Neural progenitor cell (in vitro differentiated cells): ENCODE results near the gene DDX50. TPM values are rescaled to one million over a fixed set of nuclear protein-coding genes. Genes with fewer than 3 reads are reported as not detected.
A peak's percentile ranks its signal among the peaks of the same experiment; 100 is the strongest.

Experiments
- DNase-seq: peaks from one replicate; pipeline ENCODE4 v3.0.0-alpha.2; 2016; ENCODE audit warnings: low spot score
- H2AFZ ChIP-seq: fragments of 200-600 bp; sonication (generic); replicated peaks from 2 replicates; pipeline ENCODE4 v1.6.1; 2016; ENCODE audit warnings: antibody characterized with exemption
- H3F3A ChIP-seq: fragments of 200-600 bp; sonication (generic); 2 replicates; pipeline ENCODE4 v1.6.1; 2016; ENCODE audit warnings: antibody characterized with exemption, low read depth
- H3K27ac ChIP-seq: fragments of 200-600 bp; sonication (generic); 2 replicates; pipeline ENCODE4 v1.5.1; 2016; ENCODE audit warnings: mild to moderate bottlenecking
- H3K27me3 ChIP-seq: fragments of 200-600 bp; sonication (generic); 2 replicates; pipeline ENCODE4 v1.6.1; 2016; ENCODE audit warnings: mild to moderate bottlenecking, moderate library complexity
- H3K36me3 ChIP-seq: fragments of 200-600 bp; sonication (generic); 2 replicates; pipeline ENCODE4 v1.5.1; 2016
- H3K4me1 ChIP-seq: fragments of 200-600 bp; sonication (generic); 2 replicates; pipeline ENCODE4 v1.6.1; 2016; ENCODE audit warnings: mixed run types
- H3K4me2 ChIP-seq: fragments of 200-600 bp; sonication (generic); 2 replicates; pipeline ENCODE4 v1.6.1; 2016
- H3K4me3 ChIP-seq: fragments of 200-600 bp; sonication (generic); 2 replicates; pipeline ENCODE4 v1.5.1; 2016
- H3K79me2 ChIP-seq: fragments of 200-600 bp; sonication (generic); 2 replicates; pipeline ENCODE4 v1.6.1; 2016; ENCODE audit warnings: low read depth
- H3K9ac ChIP-seq: fragments of 200-600 bp; sonication (generic); 2 replicates; pipeline ENCODE4 v1.6.1; 2016
- H3K9me3 ChIP-seq: fragments of 200-600 bp; sonication (generic); 2 replicates; pipeline ENCODE4 v1.5.1; 2016; ENCODE audit warnings: low read depth
- H4K20me1 ChIP-seq: fragments of 200-600 bp; sonication (generic); 2 replicates; pipeline ENCODE4 v1.6.1; 2016; ENCODE audit warnings: low read depth
- H3K27ac Mint-ChIP-seq: 3 replicates; pipeline ENCODE4 v1.8.0; 2021; ENCODE audit warnings: mixed read lengths
- H3K27me3 Mint-ChIP-seq: 2 replicates; pipeline ENCODE4 v1.8.0; 2022; ENCODE audit warnings: low read depth, mild to moderate bottlenecking, inconsistent platforms, moderate library complexity, mixed read lengths; ENCODE audit not compliant: insufficient read depth
- H3K36me3 Mint-ChIP-seq: 3 replicates; pipeline ENCODE4 v1.8.0; 2021; ENCODE audit warnings: mixed read lengths
- H3K4me1 Mint-ChIP-seq: 3 replicates; pipeline ENCODE4 v1.8.0; 2021; ENCODE audit warnings: mixed read lengths
- H3K4me3 Mint-ChIP-seq: 3 replicates; pipeline ENCODE4 v1.8.0; 2021; ENCODE audit warnings: mild to moderate bottlenecking, moderate library complexity, mixed read lengths
- H3K9me3 Mint-ChIP-seq: 3 replicates; pipeline ENCODE4 v1.8.0; 2020; ENCODE audit warnings: mixed read lengths
- EZH2 ChIP-seq: fragments of 200-600 bp; sonication (generic); IDR thresholded peaks from 2 replicates; pipeline ENCODE4 v1.6.1; 2017; ENCODE audit warnings: antibody characterized with exemption, mild to moderate bottlenecking, moderate library complexity
- EZH2phosphoT487 ChIP-seq: fragments of 200-600 bp; sonication (generic); IDR thresholded peaks from 2 replicates; pipeline ENCODE4 v1.6.1; 2017; ENCODE audit warnings: antibody characterized with exemption
- small RNA-seq: library from RNA; depleted of rRNA; stranded (forward); fragments of <200 nt; gene quantifications from one replicate; pipeline ENCODE3, GENCODE V24; 2015
- total RNA-seq: library from RNA; depleted of rRNA; stranded (reverse); fragments of >200 nt; gene quantifications from 2 replicates; pipeline ENCODE4 v1.2.3, GENCODE V29; 2015; ENCODE audit warnings: low replicate concordance
- TF ChIP-seq, protein P1 (sequence below): fragments of 200-600 bp; sonication (generic); IDR thresholded peaks from 2 replicates; pipeline ENCODE4 v1.5.1; 2017; ENCODE audit warnings: antibody characterized with exemption, mild to moderate bottlenecking

Gene DDX50
- total RNA-seq, 1 donor from 2014 or later = 110 TPM

DNA sequence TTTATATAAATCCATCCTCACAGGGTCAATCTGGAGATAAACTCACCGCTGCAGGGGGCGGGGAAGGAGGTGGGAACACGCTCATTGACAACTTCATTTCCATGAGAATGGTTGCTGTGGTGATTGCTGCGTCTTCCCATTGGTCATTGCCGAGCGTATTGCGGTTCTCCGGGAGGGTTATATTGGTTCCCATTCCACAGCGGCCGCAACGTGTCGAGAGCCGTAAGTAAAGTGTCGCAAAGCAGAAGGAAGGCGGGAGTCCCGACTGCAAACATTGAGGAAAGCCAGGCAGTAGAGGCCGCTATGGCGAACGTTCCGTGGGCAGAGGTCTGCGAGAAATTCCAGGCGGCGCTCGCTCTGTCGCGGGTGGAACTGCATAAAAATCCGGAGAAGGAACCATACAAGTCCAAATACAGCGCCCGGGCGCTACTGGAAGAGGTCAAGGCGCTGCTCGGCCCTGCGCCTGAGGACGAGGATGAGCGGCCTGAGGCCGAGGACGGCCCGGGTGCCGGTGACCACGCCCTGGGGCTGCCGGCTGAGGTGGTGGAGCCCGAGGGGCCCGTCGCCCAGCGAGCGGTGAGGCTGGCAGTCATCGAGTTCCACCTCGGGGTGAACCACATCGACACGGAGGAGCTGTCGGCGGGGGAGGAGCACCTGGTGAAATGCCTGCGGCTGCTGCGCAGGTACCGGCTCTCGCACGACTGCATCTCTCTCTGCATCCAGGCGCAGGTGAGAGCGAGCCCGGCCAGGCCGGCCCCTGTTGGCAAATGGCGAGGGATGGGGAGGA lies 87.6 kb downstream of the DDX50 start, which contains the start of gene KIFBP:
Gene KIFBP, plus strand, starts transcription at position 274 of the 787 bp plus-strand sequence. Its CDS starts 30 bp downstream, at position 304.
- Histone ChIP-seq H3K4me2 (peak within 1 kb of the TSS; percentile 93), H3K9me3 (no peaks in the 10 kb centered on the region), H2AFZ (peak within 1 kb of the TSS; percentile 93), H3K36me3 (no peaks in the 10 kb centered on the region), H3K4me1 (peaks cover 5% of the 10 kb centered on the region), H3F3A (peaks cover 15% of the 10 kb centered on the region), H3K4me3 (peak within 1 kb of the TSS; percentile 74), H3K27ac (no peak within 1 kb of the TSS), H3K9ac (peak within 1 kb of the TSS; percentile 35), H4K20me1 (peaks cover 6% of the 10 kb centered on the region), H3K79me2 (peaks cover 50% of the 10 kb centered on the region), H3K27me3 (no peaks in the 10 kb centered on the region)
- H3K4me1 Mint-ChIP-seq = peaks cover 32% of the 10 kb centered on the region
- no peaks in the 10 kb centered on the region for H3K27me3 Mint-ChIP-seq
- TF ChIP-seq, protein P1, sequence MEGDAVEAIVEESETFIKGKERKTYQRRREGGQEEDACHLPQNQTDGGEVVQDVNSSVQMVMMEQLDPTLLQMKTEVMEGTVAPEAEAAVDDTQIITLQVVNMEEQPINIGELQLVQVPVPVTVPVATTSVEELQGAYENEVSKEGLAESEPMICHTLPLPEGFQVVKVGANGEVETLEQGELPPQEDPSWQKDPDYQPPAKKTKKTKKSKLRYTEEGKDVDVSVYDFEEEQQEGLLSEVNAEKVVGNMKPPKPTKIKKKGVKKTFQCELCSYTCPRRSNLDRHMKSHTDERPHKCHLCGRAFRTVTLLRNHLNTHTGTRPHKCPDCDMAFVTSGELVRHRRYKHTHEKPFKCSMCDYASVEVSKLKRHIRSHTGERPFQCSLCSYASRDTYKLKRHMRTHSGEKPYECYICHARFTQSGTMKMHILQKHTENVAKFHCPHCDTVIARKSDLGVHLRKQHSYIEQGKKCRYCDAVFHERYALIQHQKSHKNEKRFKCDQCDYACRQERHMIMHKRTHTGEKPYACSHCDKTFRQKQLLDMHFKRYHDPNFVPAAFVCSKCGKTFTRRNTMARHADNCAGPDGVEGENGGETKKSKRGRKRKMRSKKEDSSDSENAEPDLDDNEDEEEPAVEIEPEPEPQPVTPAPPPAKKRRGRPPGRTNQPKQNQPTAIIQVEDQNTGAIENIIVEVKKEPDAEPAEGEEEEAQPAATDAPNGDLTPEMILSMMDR = peak; percentile 66
- no peak for TF ChIP-seq EZH2phosphoT487
- no peaks in the 10 kb centered on the region for H3K9me3 Mint-ChIP-seq
- peak within 1 kb of the TSS; percentile 97 for H3K27ac Mint-ChIP-seq
- peaks cover 1% of the 10 kb centered on the region for H3K36me3 Mint-ChIP-seq
- peak; percentile 98 for DNase-seq
- peak within 1 kb of the TSS; percentile 99 for H3K4me3 Mint-ChIP-seq

DNA sequence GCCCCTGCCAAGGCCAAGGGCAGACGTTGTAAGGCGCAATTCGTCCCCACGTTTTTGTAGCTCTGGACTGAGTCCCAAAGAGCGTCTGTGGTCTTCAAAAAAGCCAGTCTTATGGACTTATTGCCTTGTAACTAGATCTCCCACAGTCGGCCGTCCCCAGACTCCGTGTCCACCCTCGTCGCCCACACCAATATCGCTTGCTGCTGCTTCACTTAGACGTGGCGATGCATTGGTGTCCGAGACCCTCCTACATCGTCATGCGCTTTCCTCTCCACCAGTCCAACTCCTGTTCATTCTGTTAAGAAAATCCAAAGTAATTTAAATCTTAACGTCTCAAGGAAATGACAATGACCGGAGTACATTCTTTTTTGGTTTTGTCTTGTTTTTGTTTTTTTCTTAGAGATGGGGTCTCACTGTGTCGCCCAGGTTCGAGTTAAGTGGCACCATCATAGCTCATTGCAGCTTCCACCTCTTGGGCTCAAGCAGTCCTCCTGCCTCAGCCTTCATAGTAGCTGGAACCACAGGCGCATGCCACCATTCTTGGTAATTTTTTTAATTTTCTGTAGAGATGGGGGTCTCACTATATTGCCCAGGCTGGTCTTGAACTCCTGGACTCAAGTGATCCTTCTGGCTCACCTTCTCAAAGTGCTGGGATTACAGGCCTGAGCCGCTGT lies 88.3 kb downstream of the DDX50 start:
- H3K9me3 ChIP-seq = no peaks in the 10 kb centered on the region
- TF ChIP-seq, protein P1 = no peak
- no peak for TF ChIP-seq EZH2
- no peak for TF ChIP-seq EZH2phosphoT487
- peak overlapping the region; percentile 74 for H3K4me3 ChIP-seq
- peaks cover 57% of the 10 kb centered on the region for H3K79me2 ChIP-seq
- Mint-ChIP-seq H3K27me3 (no peaks in the 10 kb centered on the region), H3K9me3 (no peaks in the 10 kb centered on the region), H3K4me3 (peak overlapping the region; percentile 99), H3K27ac (peak overlapping the region; percentile 16), H3K4me1 (peaks cover 32% of the 10 kb centered on the region), H3K36me3 (peaks cover 1% of the 10 kb centered on the region)
- peaks cover 5% of the 10 kb centered on the region for H3K4me1 ChIP-seq
- peak overlapping the region; percentile 93 for H2AFZ ChIP-seq
- DNase-seq = no peak
- H3K4me2 ChIP-seq = peak overlapping the region; percentile 93
- H3K27me3 ChIP-seq = no peaks in the 10 kb centered on the region
- peak overlapping the region; percentile 35 for H3K9ac ChIP-seq
- peaks cover 15% of the 10 kb centered on the region for H3F3A ChIP-seq
- no peak overlapping the region for H3K27ac ChIP-seq
- H4K20me1 ChIP-seq = peaks cover 6% of the 10 kb centered on the region
- H3K36me3 ChIP-seq = no peaks in the 10 kb centered on the region

DNA sequence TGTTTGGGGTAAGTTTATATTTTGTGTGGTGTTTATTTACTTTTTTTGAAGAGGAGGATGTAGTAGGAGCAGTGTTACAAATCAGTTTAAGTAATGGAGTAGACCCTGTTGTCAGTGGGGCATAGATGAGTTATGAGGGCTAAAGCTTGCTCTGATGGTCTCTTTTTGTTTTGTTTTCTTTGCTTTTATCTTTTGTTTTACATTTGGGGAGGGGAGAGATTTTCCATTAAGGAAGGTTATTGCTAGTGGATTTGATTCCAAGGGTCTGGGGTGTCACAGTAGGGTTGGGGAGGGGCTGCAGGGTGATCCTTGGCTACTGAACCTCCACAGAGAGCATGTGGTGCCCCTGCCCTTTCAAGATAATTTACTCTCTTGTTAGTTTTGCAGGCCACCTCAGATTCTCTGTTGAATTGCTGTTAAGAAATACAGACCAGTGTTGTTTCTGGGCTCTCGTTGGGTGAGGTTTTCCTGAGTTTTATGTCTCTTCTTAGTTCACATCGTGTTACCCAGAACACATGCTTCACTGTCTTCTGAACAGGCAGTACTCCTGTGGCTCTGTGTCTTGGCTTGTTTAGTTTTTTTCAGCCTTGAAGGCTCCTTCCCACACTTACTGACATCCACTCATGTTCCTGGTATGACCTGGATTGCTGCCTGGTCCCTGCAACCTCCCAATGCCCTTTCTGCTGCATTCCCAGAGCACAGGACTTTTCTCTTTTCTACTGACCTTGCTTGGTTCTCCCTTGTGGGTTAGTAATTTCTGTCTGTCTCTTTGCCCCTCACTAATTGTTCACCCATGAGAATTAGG lies 91.7 kb downstream of the DDX50 start:
- Mint-ChIP-seq H3K4me3 (no peak overlapping the region), H3K27ac (no peak overlapping the region), H3K4me1 (peaks cover 29% of the 10 kb centered on the region), H3K9me3 (no peaks in the 10 kb centered on the region), H3K36me3 (peaks cover 3% of the 10 kb centered on the region), H3K27me3 (no peaks in the 10 kb centered on the region)
- Histone ChIP-seq H3K36me3 (no peaks in the 10 kb centered on the region), H3K4me3 (no peak overlapping the region), H4K20me1 (peaks cover 6% of the 10 kb centered on the region), H3K9ac (no peak overlapping the region), H2AFZ (no peak overlapping the region), H3K9me3 (no peaks in the 10 kb centered on the region), H3K4me1 (peaks cover 5% of the 10 kb centered on the region), H3F3A (no peaks in the 10 kb centered on the region), H3K79me2 (peaks cover 91% of the 10 kb centered on the region), H3K27ac (no peak overlapping the region), H3K27me3 (no peaks in the 10 kb centered on the region), H3K4me2 (no peak overlapping the region)
- DNase-seq = no peak
- no peak for TF ChIP-seq EZH2
- TF ChIP-seq, protein P1 = no peak
- TF ChIP-seq EZH2phosphoT487 = no peak

Small RNA genes within 50 kb of the gene (small RNA-seq; reads per million reads assigned to genes)
- gene RNU6-571P = not detected

Other genes with a start within 250 kb of the DDX50 start
- 92.7 and 141 TPM in 2 replicates for gene CCAR1, start 180.1 kb upstream of the DDX50 start, total RNA-seq
- gene STOX1, start 73.8 kb upstream of the DDX50 start, total RNA-seq = 35.9 and 53.9 TPM in 2 replicates
- gene DDX21, start 54.9 kb downstream of the DDX50 start, total RNA-seq = 51.2 and 69.9 TPM in 2 replicates
- gene KIFBP, start 87.5 kb downstream of the DDX50 start, total RNA-seq = 27.3 and 44.9 TPM in 2 replicates
- gene SRGN, start 186.8 kb downstream of the DDX50 start, total RNA-seq = not detected in 2 replicates
- 35.7 and 56.0 TPM in 2 replicates for gene VPS26A, start 222.9 kb downstream of the DDX50 start, total RNA-seq